H9 (cell line): ENCODE data around the gene ITK. TPM values are rescaled to one million over a fixed set of nuclear protein-coding genes. Genes with fewer than 3 reads are reported as not detected.
A peak's percentile ranks its signal among the peaks of the same experiment; 100 is the strongest.

Experiments
- DNase-seq: peaks from one replicate; pipeline ENCODE4 v3.0.0-alpha.2; 2017
- H2AFZ ChIP-seq: one replicate; pipeline ENCODE4 v1.6.1; 2013; ENCODE audit warnings: mild to moderate bottlenecking, low read length, control low read depth, moderate library complexity
- H2AK5ac ChIP-seq: 2 replicates; pipeline ENCODE4 v1.6.1; 2013; ENCODE audit warnings: low read length, control low read depth, mixed read lengths; ENCODE audit not compliant: insufficient read length
- H2BK120ac ChIP-seq: one replicate; pipeline ENCODE4 v1.6.1; 2013; ENCODE audit warnings: low read depth, mild to moderate bottlenecking, low read length, control low read depth, inconsistent platforms; ENCODE audit not compliant: poor library complexity, severe bottlenecking
- H2BK12ac ChIP-seq: 2 replicates; pipeline ENCODE4 v1.6.1; 2013; ENCODE audit warnings: low read length, control low read depth, mixed read lengths, low read depth; ENCODE audit not compliant: insufficient read length
- H2BK15ac ChIP-seq: 2 replicates; pipeline ENCODE4 v1.6.1; 2013; ENCODE audit warnings: low read depth, low read length, control low read depth
- H2BK20ac ChIP-seq: one replicate; pipeline ENCODE4 v1.6.1; 2013; ENCODE audit warnings: low read depth, mild to moderate bottlenecking, low read length, control low read depth, inconsistent platforms; ENCODE audit not compliant: poor library complexity, severe bottlenecking
- H2BK5ac ChIP-seq: 2 replicates; pipeline ENCODE4 v1.6.1; 2013; ENCODE audit warnings: low read length, control low read depth, mixed read lengths; ENCODE audit not compliant: insufficient read length
- H3K14ac ChIP-seq: 2 replicates; pipeline ENCODE4 v1.6.1; 2013; ENCODE audit warnings: low read length, control low read depth; ENCODE audit not compliant: insufficient read depth
- H3K18ac ChIP-seq: 2 replicates; pipeline ENCODE4 v1.6.1; 2013; ENCODE audit warnings: low read depth, mild to moderate bottlenecking, mixed read lengths, low read length, control low read depth; ENCODE audit not compliant: insufficient read length
- H3K23ac ChIP-seq: 2 replicates; pipeline ENCODE4 v1.6.1; 2013; ENCODE audit warnings: low read length, control low read depth, mixed read lengths, low read depth; ENCODE audit not compliant: insufficient read length
- H3K23me2 ChIP-seq: 2 replicates; pipeline ENCODE4 v1.6.1; 2013; ENCODE audit warnings: low read depth, mild to moderate bottlenecking, mixed read lengths, low read length, control low read depth; ENCODE audit not compliant: insufficient read length, poor library complexity, severe bottlenecking
- H3K27ac ChIP-seq: 2 replicates; pipeline ENCODE4 v1.5.1; 2013; ENCODE audit warnings: low read length, control low read depth, mixed read lengths, low read depth; ENCODE audit not compliant: insufficient read length
- H3K27me3 ChIP-seq: 2 replicates; pipeline ENCODE4 v1.6.1; 2013; ENCODE audit warnings: low read length, control low read depth, inconsistent platforms; ENCODE audit not compliant: insufficient read depth
- H3K4ac ChIP-seq: 2 replicates; pipeline ENCODE4 v1.6.1; 2013; ENCODE audit warnings: low read depth, mild to moderate bottlenecking, control low read depth, inconsistent platforms, low read length, moderate library complexity
- H3K4me1 ChIP-seq: 2 replicates; pipeline ENCODE4 v1.6.1; 2013; ENCODE audit warnings: low read length, control low read depth, inconsistent platforms; ENCODE audit not compliant: insufficient read depth
- H3K4me2 ChIP-seq: 2 replicates; pipeline ENCODE4 v1.6.1; 2013; ENCODE audit warnings: low read length, control low read depth, mixed read lengths; ENCODE audit not compliant: insufficient read length, insufficient read depth
- H3K56ac ChIP-seq: 2 replicates; pipeline ENCODE4 v1.6.1; 2013; ENCODE audit warnings: low read depth, mild to moderate bottlenecking, mixed read lengths, low read length, control low read depth; ENCODE audit not compliant: insufficient read length
- H3K79me1 ChIP-seq: 2 replicates; pipeline ENCODE4 v1.6.1; 2013; ENCODE audit warnings: low read depth, mild to moderate bottlenecking, moderate library complexity, low read length, control low read depth, inconsistent platforms; ENCODE audit not compliant: insufficient read depth, poor library complexity, severe bottlenecking
- H3K79me2 ChIP-seq: 2 replicates; pipeline ENCODE4 v1.6.1; 2013; ENCODE audit warnings: low read length, control low read depth, inconsistent platforms; ENCODE audit not compliant: insufficient read depth
- H3K9ac ChIP-seq: 2 replicates; pipeline ENCODE4 v1.6.1; 2013; ENCODE audit warnings: low read length, control low read depth, mixed read lengths; ENCODE audit not compliant: insufficient read length; ENCODE audit errors: extremely low read depth
- H3K9me3 ChIP-seq: one replicate; pipeline ENCODE4 v1.6.1; 2013; ENCODE audit warnings: low read depth, low read length, inconsistent platforms; ENCODE audit not compliant: control insufficient read depth
- H3T11ph ChIP-seq: one replicate; pipeline ENCODE4 v1.6.1; 2013; ENCODE audit warnings: mild to moderate bottlenecking, low read length, control low read depth, inconsistent platforms
- H4K20me1 ChIP-seq: one replicate; pipeline ENCODE4 v1.6.1; 2013; ENCODE audit not compliant: control insufficient read depth, insufficient read length, insufficient read depth
- H4K5ac ChIP-seq: 2 replicates; pipeline ENCODE4 v1.6.1; 2013; ENCODE audit warnings: low read depth, mild to moderate bottlenecking, mixed read lengths, low read length, control low read depth; ENCODE audit not compliant: insufficient read length
- H4K8ac ChIP-seq: replicated peaks from 2 replicates; pipeline ENCODE4 v1.6.1; 2013; ENCODE audit warnings: low read length, control low read depth, mixed read lengths, low read depth; ENCODE audit not compliant: insufficient read length
- H4K91ac ChIP-seq: 2 replicates; pipeline ENCODE4 v1.6.1; 2013; ENCODE audit warnings: low read depth, mild to moderate bottlenecking, moderate library complexity, mixed read lengths, low read length, control low read depth; ENCODE audit not compliant: insufficient read length
- H3K27ac Mint-ChIP-seq, 3 experiments: 2 replicates in 2 of 3; 3 replicates in 1 of 3; pipeline ENCODE4 v1.8.0; 2020 to 2021; ENCODE audit warnings: mixed read lengths in 3 of 3, mild to moderate bottlenecking in 1 of 3, moderate library complexity in 1 of 3
- H3K27me3 Mint-ChIP-seq: 2 replicates; pipeline ENCODE4 v1.8.0; 2021; ENCODE audit warnings: low read depth, mild to moderate bottlenecking, moderate library complexity, mixed read lengths
- H3K36me3 Mint-ChIP-seq, 3 experiments: 2 replicates in 2 of 3; 3 replicates in 1 of 3; pipeline ENCODE4 v1.8.0; 2020 to 2021; ENCODE audit warnings: low read depth in 3 of 3, mixed read lengths in 3 of 3; ENCODE audit not compliant: insufficient read depth in 1 of 3
- H3K4me1 Mint-ChIP-seq, 2 experiments: 2 replicates each; pipeline ENCODE4 v1.8.0; 2020; ENCODE audit warnings: mixed read lengths in 2 of 2
- H3K4me3 Mint-ChIP-seq, 2 experiments: 2 replicates in 1 of 2; 3 replicates in 1 of 2; pipeline ENCODE4 v1.8.0; 2020 to 2021; ENCODE audit warnings: mild to moderate bottlenecking in 2 of 2, mixed read lengths in 2 of 2, moderate library complexity in 1 of 2
- H3K9me3 Mint-ChIP-seq, 2 experiments: 2 replicates in 1 of 2; 3 replicates in 1 of 2; pipeline ENCODE4 v1.8.0; 2020; ENCODE audit warnings: mild to moderate bottlenecking in 2 of 2, mixed read lengths in 2 of 2, moderate library complexity in 1 of 2
- WGBS: extraction: QIAGEN DNeasy Blood & Tissue Kit; methylation state at CpG from one replicate; pipeline ENCODE4 v1.1.7; 2013; ENCODE audit warnings: missing lambda C conversion rate, low lambda C conversion rate, mixed read lengths; ENCODE audit not compliant: insufficient read length; ENCODE audit errors: extremely low coverage; 5-methylcytosine and 5-hydroxymethylcytosine counted together
- total RNA-seq: library from RNA; stranded (reverse); gene quantifications from 2 replicates; pipeline ENCODE4 v1.2.1, GENCODE V29; 2021
- TF ChIP-seq, protein P1 (sequence below): fragments of 200-600 bp; sonication (generic); conservative IDR thresholded peaks from 3 replicates; pipeline ENCODE4 v1.8.0; 2021; ENCODE audit warnings: antibody characterized with exemption, mild to moderate bottlenecking

ITK gene
- total RNA-seq, 1 experiment from 2014 or later, result 0.22 TPM

- Mint-ChIP-seq H3K4me1 (peaks cover 2 to 6% of the 10 kb centered on the region in 2 experiments; a peak in 3 of 4 replicates), H3K36me3 (peaks cover 3 to 38% (median 15%) of the 10 kb centered on the region in 3 experiments; a peak in 6 of 7 replicates), H3K9me3 (no peaks in the 10 kb centered on the region), H3K4me3 (no peak overlapping the region), H3K27ac (0 out of 7 replicates have a peak overlapping the region, but pooled peaks of 1 of the 3 experiments have one; percentile 9), H3K27me3 (no peaks in the 10 kb centered on the region)
- no peak for DNase-seq
- no peaks in the 10 kb centered on the region for H3K27me3 ChIP-seq
- H3K18ac ChIP-seq, result no peak overlapping the region
- no peak overlapping the region for H3K4ac ChIP-seq
- no peak overlapping the region for H2BK12ac ChIP-seq
- no peaks in the 10 kb centered on the region for H3K79me2 ChIP-seq
- TF ChIP-seq, protein P1, sequence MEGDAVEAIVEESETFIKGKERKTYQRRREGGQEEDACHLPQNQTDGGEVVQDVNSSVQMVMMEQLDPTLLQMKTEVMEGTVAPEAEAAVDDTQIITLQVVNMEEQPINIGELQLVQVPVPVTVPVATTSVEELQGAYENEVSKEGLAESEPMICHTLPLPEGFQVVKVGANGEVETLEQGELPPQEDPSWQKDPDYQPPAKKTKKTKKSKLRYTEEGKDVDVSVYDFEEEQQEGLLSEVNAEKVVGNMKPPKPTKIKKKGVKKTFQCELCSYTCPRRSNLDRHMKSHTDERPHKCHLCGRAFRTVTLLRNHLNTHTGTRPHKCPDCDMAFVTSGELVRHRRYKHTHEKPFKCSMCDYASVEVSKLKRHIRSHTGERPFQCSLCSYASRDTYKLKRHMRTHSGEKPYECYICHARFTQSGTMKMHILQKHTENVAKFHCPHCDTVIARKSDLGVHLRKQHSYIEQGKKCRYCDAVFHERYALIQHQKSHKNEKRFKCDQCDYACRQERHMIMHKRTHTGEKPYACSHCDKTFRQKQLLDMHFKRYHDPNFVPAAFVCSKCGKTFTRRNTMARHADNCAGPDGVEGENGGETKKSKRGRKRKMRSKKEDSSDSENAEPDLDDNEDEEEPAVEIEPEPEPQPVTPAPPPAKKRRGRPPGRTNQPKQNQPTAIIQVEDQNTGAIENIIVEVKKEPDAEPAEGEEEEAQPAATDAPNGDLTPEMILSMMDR, result no peak
- no peak overlapping the region for H3T11ph ChIP-seq
- H3K4me1 ChIP-seq, result no peaks in the 10 kb centered on the region
- H2BK5ac ChIP-seq, result no peak overlapping the region
- H3K23ac ChIP-seq, result no peak overlapping the region
- no peak overlapping the region for H2BK120ac ChIP-seq
- H4K8ac ChIP-seq, result no peak overlapping the region
- H4K91ac ChIP-seq, result no peak overlapping the region
- H2BK15ac ChIP-seq, result no peak overlapping the region
- no peak overlapping the region for H2AFZ ChIP-seq
- H4K20me1 ChIP-seq, result no peaks in the 10 kb centered on the region
- H3K9me3 ChIP-seq, result no peaks in the 10 kb centered on the region
- WGBS, result no CpG with 5 or more reads among the region's 6 CpGs
- H3K9ac ChIP-seq, result no peak overlapping the region
- no peak overlapping the region for H4K5ac ChIP-seq
- H3K27ac ChIP-seq, result no peak overlapping the region
- no peak overlapping the region for H3K56ac ChIP-seq
- H3K4me2 ChIP-seq, result no peak overlapping the region
- no peaks in the 10 kb centered on the region for H3K23me2 ChIP-seq
- H2BK20ac ChIP-seq, result no peak overlapping the region
- H3K14ac ChIP-seq, result no peak overlapping the region
- H2AK5ac ChIP-seq, result no peak overlapping the region
- H3K79me1 ChIP-seq, result no peaks in the 10 kb centered on the region
Observed at GRCh38 chr5:157290156-157290980, 109.7 kb downstream of the ITK start.
